Duodenal mucosa (tissue), 2 donors: ENCODE data around the gene KRT37.
"Not testable (repeated sequence)": the region's sequence is repeated elsewhere in the genome, so short reads cannot be mapped to it uniquely, and the experiment has no call there.

Experiments used
- H3K27ac ChIP-seq: one replicate; pipeline ENCODE4 v1.7.0; 2013; ENCODE audit warnings: low read depth, low read length
- H3K27me3 ChIP-seq, 2 donors: one replicate each; pipeline ENCODE4 v1.7.0; 2013; ENCODE audit warnings: low read length in 2 of 2, control low read depth in 1 of 2; ENCODE audit not compliant: insufficient read depth in 2 of 2, control insufficient read depth in 1 of 2
- H3K36me3 ChIP-seq, 2 donors: one replicate each; pipeline ENCODE4 v1.7.0; 2013; ENCODE audit warnings: low read length in 2 of 2, control low read depth in 1 of 2; ENCODE audit not compliant: insufficient read depth in 2 of 2, control insufficient read depth in 1 of 2
- H3K4me1 ChIP-seq, 2 donors: one replicate each; pipeline ENCODE4 v1.7.0; 2013; ENCODE audit warnings: low read length in 2 of 2, control low read depth in 1 of 2; ENCODE audit not compliant: insufficient read depth in 2 of 2, control insufficient read depth in 1 of 2
- H3K4me3 ChIP-seq, 2 donors: one replicate each; pipeline ENCODE4 v1.7.0; 2013; ENCODE audit warnings: low read length in 2 of 2, low read depth in 1 of 2
- H3K9ac ChIP-seq, 2 donors: one replicate each; pipeline ENCODE4 v1.7.0; 2013; ENCODE audit warnings: low read length in 2 of 2, low read depth in 1 of 2
- H3K9me3 ChIP-seq, 2 donors: one replicate each; pipeline ENCODE4 v1.7.0; 2013; ENCODE audit warnings: low read length in 2 of 2, control low read depth in 1 of 2; ENCODE audit not compliant: control insufficient read depth in 1 of 2

Gene KRT37

GRCh38 chr17:41396996-41397660 is 27.3 kb downstream of the KRT37 start, which contains the start of gene KRT31:
KRT31 (minus strand) TSS chr17:41397608; CDS start chr17:41397539, 69 bp downstream.
- Histone ChIP-seq H3K36me3 (no peaks in the 10 kb centered on the region), H3K9me3 (no peaks in the 10 kb centered on the region), H3K27me3 (peaks cover 0 to 2% of the 10 kb centered on the region in 2 donors), H3K9ac (no peak within 1 kb of the TSS), H3K4me3 (no peak within 1 kb of the TSS), H3K27ac (no peak within 1 kb of the TSS), H3K4me1 (no peaks in the 10 kb centered on the region)

GRCh38 chr17:41396340-41396739 is 28.0 kb downstream of the KRT37 start:
- Histone ChIP-seq H3K36me3 (no peaks in the 10 kb centered on the region), H3K4me3 (no peak overlapping the region), H3K27ac (no peak overlapping the region)

GRCh38 chr17:41395611-41396010 is 28.8 kb downstream of the KRT37 start:
- H3K9me3 ChIP-seq = no peaks in the 10 kb centered on the region
- no peaks in the 10 kb centered on the region for H3K4me1 ChIP-seq
- H3K36me3 ChIP-seq = no peaks in the 10 kb centered on the region
- H3K27me3 ChIP-seq = no peaks in the 10 kb centered on the region
- H3K4me3 ChIP-seq = no peak overlapping the region
- no peak overlapping the region for H3K9ac ChIP-seq
- H3K27ac ChIP-seq = no peak overlapping the region

More at GRCh38 chr17:41396340-41396739, 28.0 kb downstream of the KRT37 start:
- Histone ChIP-seq H3K27me3 (no peaks in the 10 kb centered on the region), H3K4me1 (no peaks in the 10 kb centered on the region), H3K9me3 (no peaks in the 10 kb centered on the region), H3K9ac (no peak overlapping the region)

- not testable (repeated sequence) for H3K27ac ChIP-seq
Observed at GRCh38 chr17:41395044-41395443, 29.3 kb downstream of the KRT37 start.

GRCh38 chr17:41394254-41394996 is 30.0 kb downstream of the KRT37 start:
- Histone ChIP-seq H3K9ac (no peak overlapping the region), H3K4me1 (no peaks in the 10 kb centered on the region), H3K4me3 (no peak overlapping the region), H3K9me3 (no peaks in the 10 kb centered on the region), H3K36me3 (no peaks in the 10 kb centered on the region), H3K27me3 (no peaks in the 10 kb centered on the region), H3K27ac (no peak overlapping the region)

More at GRCh38 chr17:41395044-41395443, 29.3 kb downstream of the KRT37 start:
- H3K27me3 ChIP-seq, H3K4me3 ChIP-seq, H3K4me1 ChIP-seq, H3K9ac ChIP-seq, H3K36me3 ChIP-seq, H3K9me3 ChIP-seq: not testable (repeated sequence)

- no peak overlapping the region for H3K4me3 ChIP-seq
- H3K4me1 ChIP-seq = no peaks in the 10 kb centered on the region
- H3K9me3 ChIP-seq = no peaks in the 10 kb centered on the region
- no peak overlapping the region for H3K9ac ChIP-seq
- no peak overlapping the region for H3K27ac ChIP-seq
- no peaks in the 10 kb centered on the region for H3K36me3 ChIP-seq
- H3K27me3 ChIP-seq = no peaks in the 10 kb centered on the region
Observed at GRCh38 chr17:41393826-41394225, 30.6 kb downstream of the KRT37 start.

- no peaks in the 10 kb centered on the region for H3K9me3 ChIP-seq
- no peaks in the 10 kb centered on the region for H3K4me1 ChIP-seq
- no peak overlapping the region for H3K27ac ChIP-seq
- H3K4me3 ChIP-seq = no peak overlapping the region
- H3K27me3 ChIP-seq = no peaks in the 10 kb centered on the region
- no peaks in the 10 kb centered on the region for H3K36me3 ChIP-seq
- H3K9ac ChIP-seq = no peak overlapping the region
Observed at GRCh38 chr17:41393294-41393693, 31.1 kb downstream of the KRT37 start.

GRCh38 chr17:41392278-41392677 is 32.1 kb downstream of the KRT37 start:
- H3K27me3 ChIP-seq = no peaks in the 10 kb centered on the region
- no peaks in the 10 kb centered on the region for H3K9me3 ChIP-seq

GRCh38 chr17:41391535-41391934 is 32.9 kb downstream of the KRT37 start:
- Histone ChIP-seq H3K27me3 (no peaks in the 10 kb centered on the region), H3K4me1 (no peaks in the 10 kb centered on the region), H3K9ac (no peak overlapping the region), H3K4me3 (no peak overlapping the region), H3K9me3 (no peaks in the 10 kb centered on the region), H3K36me3 (no peaks in the 10 kb centered on the region), H3K27ac (no peak overlapping the region)

More at GRCh38 chr17:41392278-41392677, 32.1 kb downstream of the KRT37 start:
- no peaks in the 10 kb centered on the region for H3K36me3 ChIP-seq
- H3K9ac ChIP-seq = no peak overlapping the region
- H3K4me3 ChIP-seq = no peak overlapping the region
- no peaks in the 10 kb centered on the region for H3K4me1 ChIP-seq
- H3K27ac ChIP-seq = no peak overlapping the region

- Histone ChIP-seq H3K9me3 (no peaks in the 10 kb centered on the region), H3K36me3 (no peaks in the 10 kb centered on the region), H3K4me1 (no peaks in the 10 kb centered on the region), H3K27me3 (no peaks in the 10 kb centered on the region), H3K27ac (no peak overlapping the region), H3K4me3 (no peak overlapping the region), H3K9ac (no peak overlapping the region)
Observed at GRCh38 chr17:41390411-41390938, 33.9 kb downstream of the KRT37 start.
